Eye (tissue), 1 donor: Measurements from ENCODE around the gene ME2.
"Not testable (repeated sequence)": the region's sequence is repeated elsewhere in the genome, so short reads cannot be mapped to it uniquely, and the experiment has no call there.

Source experiments
- DNase-seq: peaks from one replicate; pipeline ENCODE4 v3.0.0-alpha.2; 2015

Gene ME2

GRCh38 chr18:50981381-50981780, 102.5 kb downstream of the ME2 start:
- DNase-seq = no peak

GRCh38 chr18:50982086-50982801, 103.3 kb downstream of the ME2 start:
- no peak for DNase-seq

- no peak for DNase-seq
Observed at GRCh38 chr18:50982802-50983179, 103.9 kb downstream of the ME2 start.

DNA sequence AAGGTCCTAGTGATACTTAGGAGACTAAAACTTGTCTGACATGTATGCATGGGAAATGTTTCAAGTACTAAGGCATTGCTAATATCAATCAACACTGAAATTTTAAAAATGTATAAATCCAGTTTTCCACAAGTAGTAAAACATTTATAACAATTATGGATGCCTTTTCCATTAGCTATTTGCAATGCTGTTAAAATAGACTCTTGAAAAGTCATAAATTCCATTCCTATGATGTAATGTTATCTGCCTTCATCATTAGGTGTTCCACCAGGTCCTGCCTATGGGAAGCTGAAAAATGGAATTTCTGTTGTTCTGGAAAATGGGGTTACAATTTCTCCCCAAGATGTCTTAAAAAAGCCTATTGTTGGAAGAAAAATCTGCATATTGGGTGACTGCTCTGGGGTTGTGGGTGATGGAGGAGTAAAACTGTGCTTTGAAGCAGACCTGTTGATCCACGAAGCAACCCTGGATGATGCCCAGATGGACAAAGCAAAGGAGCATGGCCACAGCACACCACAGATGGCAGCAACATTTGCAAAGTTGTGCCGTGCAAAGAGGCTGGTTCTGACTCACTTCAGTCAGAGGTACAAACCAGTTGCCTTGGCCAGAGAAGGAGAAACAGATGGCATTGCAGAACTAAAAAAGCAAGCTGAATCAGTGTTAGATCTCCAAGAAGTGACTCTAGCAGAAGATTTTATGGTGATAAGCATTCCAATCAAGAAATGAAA, 107.6 kb downstream of the ME2 start:
- DNase-seq = no peak

DNA sequence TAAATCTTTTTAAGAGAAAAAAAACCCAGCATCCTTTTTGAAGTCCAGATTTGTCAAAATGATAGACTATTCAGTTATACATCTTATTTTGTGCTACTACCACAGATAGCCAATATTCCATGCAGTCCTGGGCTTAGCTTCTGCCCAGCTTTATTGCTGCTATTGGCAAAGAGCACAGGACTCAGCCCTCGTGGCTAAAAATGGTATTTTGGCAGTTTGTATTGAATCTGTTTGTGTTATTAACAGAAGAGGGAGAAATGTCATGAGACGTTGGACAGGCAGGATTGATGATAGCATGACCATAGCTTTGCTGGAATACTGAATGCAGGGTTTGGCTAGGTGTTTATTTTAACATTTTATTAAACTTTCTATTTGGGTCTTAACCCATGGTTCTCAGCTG, 108.3 kb downstream of the ME2 start:
- no peak for DNase-seq

GRCh38 chr18:50989711-50990110, 110.8 kb downstream of the ME2 start:
- DNase-seq = no peak

DNA sequence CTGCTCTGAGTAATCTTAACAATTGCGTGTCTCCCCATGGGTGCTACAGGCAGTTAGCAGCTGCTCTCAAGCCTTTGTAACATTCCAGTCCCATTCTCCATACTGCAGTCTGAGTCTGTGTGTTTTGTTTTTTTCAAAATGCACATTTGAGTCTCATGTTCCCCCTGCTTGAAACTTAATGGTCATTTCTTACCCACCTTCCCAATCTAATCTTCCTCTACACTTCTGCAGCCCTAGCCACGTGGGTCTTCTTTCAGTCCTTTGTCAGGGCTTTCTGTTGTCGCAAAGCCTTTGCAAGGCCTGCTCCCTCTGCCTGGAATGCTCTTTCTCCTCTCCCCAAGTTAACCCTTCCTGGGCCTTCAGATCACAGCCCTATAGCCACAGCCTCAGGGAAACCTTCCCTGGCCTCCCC, 113.4 kb downstream of the ME2 start:
- DNase-seq = peak; percentile 27

GRCh38 chr18:50994031-50994430, 115.1 kb downstream of the ME2 start:
- no peak for DNase-seq

DNA sequence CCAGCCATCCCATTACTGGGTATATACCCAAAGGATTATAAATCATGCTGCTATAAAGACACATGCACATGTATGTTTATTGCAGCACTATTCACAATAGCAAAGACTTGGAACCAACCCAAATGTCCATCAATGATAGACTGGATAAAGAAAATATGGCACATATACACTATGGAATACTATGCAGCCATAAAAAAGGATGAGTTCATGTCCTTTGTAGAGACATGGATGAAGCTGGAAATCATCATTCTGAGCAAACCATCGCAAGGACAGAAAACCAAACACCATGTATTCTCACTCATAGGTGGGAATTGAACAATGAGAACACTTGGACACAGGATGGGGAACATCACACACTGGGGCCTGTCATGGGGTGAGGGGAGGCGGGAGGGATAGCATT, 124.3 kb downstream of the ME2 start:
- DNase-seq = not testable (repeated sequence)
